Bronchial epithelial cell (primary cell): ENCODE data around the gene KIAA0319L. TPM values are rescaled to one million over a fixed set of nuclear protein-coding genes. Genes with fewer than 3 reads are reported as not detected.
A peak's percentile ranks its signal among the peaks of the same experiment; 100 is the strongest.

ENCODE experiments used
- DNase-seq: peaks from one replicate; pipeline ENCODE4 v3.0.0-alpha.2; 2010; ENCODE audit warnings: low read depth
- FAIRE-seq: peaks from 2 replicates; lab custom pipeline; 2011; peaks lifted over from hg19 to GRCh38; lab: Jason Lieb, UNC
- H3K27me3 ChIP-seq: 2 replicates; pipeline ENCODE4 v1.5.1; 2011; ENCODE audit warnings: low read length; ENCODE audit not compliant: control insufficient read depth, insufficient read depth
- H3K36me3 ChIP-seq: 2 replicates; pipeline ENCODE4 v1.5.1; 2011; ENCODE audit warnings: low read length; ENCODE audit not compliant: control insufficient read depth, insufficient read depth
- H3K4me3 ChIP-seq: 2 replicates; pipeline ENCODE4 v1.5.1; 2011; ENCODE audit warnings: mild to moderate bottlenecking, low read depth, low read length, control low read depth
- total RNA-seq: library from RNA; depleted of rRNA; stranded (reverse); fragments of >200 nt; gene quantifications from 2 replicates; pipeline ENCODE4 v1.2.1, GENCODE V29; 2014
- TF ChIP-seq, protein P1 (sequence below): IDR thresholded peaks from 2 replicates; pipeline ENCODE4 v1.5.1; 2011; ENCODE audit warnings: mild to moderate bottlenecking, moderate library complexity, low read length, control low read depth, inconsistent platforms; ENCODE audit not compliant: insufficient read depth, severe bottlenecking

The KIAA0319L gene
- total RNA-seq, 1 donor from 2014 or later, result 26.6 TPM

DNA sequence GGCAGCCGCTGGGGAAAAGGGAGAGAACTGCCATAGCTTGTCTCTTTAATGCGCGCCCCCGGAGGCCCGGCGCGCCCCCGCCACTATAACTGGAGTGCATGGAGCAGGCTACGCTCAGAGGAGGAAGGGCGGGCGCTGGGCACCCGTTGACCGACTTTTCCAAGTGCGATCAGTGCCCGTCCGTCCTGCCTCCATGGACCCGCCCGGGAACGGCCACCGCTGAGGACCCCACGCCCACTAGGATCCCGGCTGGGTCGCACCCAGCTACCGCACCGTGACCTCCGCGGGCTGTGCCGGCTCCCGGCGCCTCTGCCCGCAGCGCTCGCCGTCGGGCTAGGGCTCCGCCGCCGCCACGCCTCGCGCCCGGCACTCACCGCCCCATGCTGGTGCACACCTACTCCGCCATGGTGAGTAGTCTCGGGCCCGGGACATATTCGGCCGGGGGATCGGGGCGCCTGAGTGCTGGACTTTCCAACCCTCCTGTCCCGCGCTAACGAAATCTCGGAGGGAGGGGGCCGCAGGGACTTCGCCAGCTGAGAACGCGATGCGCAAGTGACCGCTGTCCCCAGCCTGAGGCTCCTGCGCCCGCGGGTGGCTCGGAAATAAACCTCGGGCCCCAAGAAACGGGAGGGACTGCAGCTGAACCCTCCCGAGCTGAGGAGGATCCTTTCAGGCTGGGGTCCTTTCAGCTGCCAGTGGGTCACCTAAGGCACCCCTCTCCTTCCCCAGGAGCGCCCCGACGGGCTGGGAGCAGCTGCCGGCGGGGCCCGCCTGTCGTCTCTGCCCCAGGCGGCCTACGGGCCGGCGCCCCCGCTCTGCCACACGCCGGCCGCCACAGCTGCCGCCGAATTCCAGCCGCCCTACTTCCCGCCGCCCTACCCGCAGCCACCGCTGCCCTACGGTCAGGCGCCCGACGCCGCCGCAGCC, 16.3 kb upstream of the KIAA0319L start, which contains the start of gene TFAP2E:
Gene TFAP2E, plus strand, starts transcription at position 117 of the 927 bp plus-strand sequence. Its CDS starts 264 bp downstream, at position 381.
- FAIRE-seq, result no peak
- Histone ChIP-seq H3K4me3 (peak within 1 kb of the TSS; percentile 50), H3K36me3 (no peaks in the 10 kb centered on the region), H3K27me3 (no peaks in the 10 kb centered on the region)
- no peak for DNase-seq
- TF ChIP-seq, protein P1, sequence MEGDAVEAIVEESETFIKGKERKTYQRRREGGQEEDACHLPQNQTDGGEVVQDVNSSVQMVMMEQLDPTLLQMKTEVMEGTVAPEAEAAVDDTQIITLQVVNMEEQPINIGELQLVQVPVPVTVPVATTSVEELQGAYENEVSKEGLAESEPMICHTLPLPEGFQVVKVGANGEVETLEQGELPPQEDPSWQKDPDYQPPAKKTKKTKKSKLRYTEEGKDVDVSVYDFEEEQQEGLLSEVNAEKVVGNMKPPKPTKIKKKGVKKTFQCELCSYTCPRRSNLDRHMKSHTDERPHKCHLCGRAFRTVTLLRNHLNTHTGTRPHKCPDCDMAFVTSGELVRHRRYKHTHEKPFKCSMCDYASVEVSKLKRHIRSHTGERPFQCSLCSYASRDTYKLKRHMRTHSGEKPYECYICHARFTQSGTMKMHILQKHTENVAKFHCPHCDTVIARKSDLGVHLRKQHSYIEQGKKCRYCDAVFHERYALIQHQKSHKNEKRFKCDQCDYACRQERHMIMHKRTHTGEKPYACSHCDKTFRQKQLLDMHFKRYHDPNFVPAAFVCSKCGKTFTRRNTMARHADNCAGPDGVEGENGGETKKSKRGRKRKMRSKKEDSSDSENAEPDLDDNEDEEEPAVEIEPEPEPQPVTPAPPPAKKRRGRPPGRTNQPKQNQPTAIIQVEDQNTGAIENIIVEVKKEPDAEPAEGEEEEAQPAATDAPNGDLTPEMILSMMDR, result no peak

DNA sequence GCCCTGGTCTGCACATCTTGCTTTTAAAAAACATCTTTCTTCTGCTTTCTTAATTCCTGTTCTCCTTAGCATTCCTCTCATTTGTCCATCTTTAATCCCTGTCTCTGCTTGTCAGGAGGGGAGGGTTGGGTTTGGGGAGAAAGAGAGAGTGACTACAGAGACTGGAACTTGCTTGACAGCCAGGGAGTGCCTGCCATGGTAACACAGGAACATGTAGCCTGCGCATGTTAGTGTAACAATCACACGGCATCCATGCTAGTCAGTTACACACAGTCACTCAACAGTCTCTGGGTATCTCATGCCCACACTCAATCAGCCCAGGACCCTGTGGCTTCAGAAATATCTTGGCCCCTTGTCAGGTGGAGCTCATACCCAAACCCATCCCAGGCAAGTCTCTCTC, 15.1 kb upstream of the KIAA0319L start:
- peak; percentile 47 for FAIRE-seq
- Histone ChIP-seq H3K4me3 (no peak overlapping the region), H3K27me3 (no peaks in the 10 kb centered on the region), H3K36me3 (no peaks in the 10 kb centered on the region)
- TF ChIP-seq, protein P1, result no peak
- peak; percentile 52 for DNase-seq

DNA sequence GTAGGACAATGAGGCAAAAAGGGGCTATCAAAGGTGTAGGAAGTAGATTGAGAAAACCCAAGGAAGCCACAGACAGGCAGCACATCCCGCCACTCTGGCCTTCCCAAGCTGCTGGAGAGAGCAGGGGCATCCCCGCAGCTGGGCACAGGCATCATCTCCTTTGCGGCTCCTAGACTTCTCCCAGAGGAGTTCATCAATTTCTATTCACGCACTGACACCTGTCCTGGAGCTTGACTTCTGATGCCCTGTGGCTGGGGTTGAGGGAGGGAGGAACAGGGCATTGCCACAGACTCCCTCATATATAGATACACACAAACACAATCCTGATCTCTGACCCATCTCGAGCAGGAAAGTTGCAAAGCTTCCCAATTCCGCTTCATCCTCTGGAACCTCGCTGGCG, 14.1 kb upstream of the KIAA0319L start:
- TF ChIP-seq, protein P1, result no peak
- Histone ChIP-seq H3K36me3 (no peaks in the 10 kb centered on the region), H3K27me3 (no peaks in the 10 kb centered on the region), H3K4me3 (no peak overlapping the region)
- no peak for FAIRE-seq
- DNase-seq, result no peak

DNA sequence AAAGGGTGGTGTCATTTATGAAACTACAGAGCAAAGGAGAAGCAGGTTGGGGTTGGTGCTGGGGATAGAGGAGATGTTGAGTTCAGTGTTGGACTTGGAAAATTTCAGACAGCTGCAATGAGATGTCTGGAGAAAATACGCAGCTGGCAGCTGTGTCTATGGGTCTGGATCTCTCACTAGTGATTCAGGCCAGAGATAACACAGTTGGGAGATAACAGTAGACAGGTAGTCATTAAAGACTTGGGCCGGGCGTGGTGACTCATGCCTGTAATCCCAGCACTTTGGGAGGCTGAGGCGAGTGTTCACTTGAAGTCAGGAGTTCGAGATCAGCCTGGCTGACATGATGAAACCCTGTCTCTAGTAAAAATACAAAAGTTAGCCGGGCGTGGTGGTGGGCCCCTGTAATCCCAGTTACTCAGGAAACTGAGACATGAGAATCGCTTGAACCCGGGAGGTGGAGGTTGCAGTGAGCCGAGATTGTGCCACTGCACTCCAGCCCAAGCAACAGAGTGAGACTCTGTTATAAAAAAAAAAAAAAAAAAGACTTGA, 13.5 kb upstream of the KIAA0319L start:
- FAIRE-seq (no peak), DNase-seq (no peak)
- TF ChIP-seq, protein P1, result no peak
- no peak overlapping the region for H3K4me3 ChIP-seq
- H3K36me3 ChIP-seq, result peaks cover 3% of the 10 kb centered on the region
- no peaks in the 10 kb centered on the region for H3K27me3 ChIP-seq

DNA sequence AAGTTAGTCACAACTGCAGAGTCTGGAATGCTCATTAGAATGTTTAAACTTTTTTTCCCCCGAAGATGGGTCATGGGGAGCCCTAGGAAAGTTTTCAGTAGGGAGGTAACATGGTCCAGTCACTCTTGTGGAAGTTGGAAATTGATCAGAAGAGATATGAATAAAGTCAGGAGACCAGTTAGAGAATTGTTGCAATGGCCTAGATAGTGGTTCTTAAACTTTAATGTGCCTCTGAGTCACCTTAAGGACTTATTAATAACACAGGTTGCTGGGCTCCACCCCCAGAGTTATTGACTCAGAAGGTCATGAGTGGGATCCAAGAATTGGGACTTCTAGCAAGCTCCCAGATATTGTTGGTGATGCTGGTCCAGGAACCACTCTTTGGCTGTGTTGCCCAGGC, 12.7 kb upstream of the KIAA0319L start:
- TF ChIP-seq, protein P1, result no peak
- H3K27me3 ChIP-seq, result no peaks in the 10 kb centered on the region
- H3K4me3 ChIP-seq, result no peak overlapping the region
- peaks cover 7% of the 10 kb centered on the region for H3K36me3 ChIP-seq
- FAIRE-seq, result no peak
- DNase-seq, result peak; percentile 66
